DND-41 (cell line): ENCODE results near the gene C1orf21.

Experiments used
- ATAC-seq: fragments of 200-7000 bp; cut with Tn5 transposase; 3 replicates; pipeline ENCODE4 v1.9.1; 2021; ENCODE audit warnings: low read depth; ENCODE audit not compliant: insufficient read depth
- DNase-seq: peaks from one replicate; pipeline ENCODE4 v3.0.0-alpha.2; 2020
- H2AFZ ChIP-seq: 2 replicates; pipeline ENCODE4 v1.6.0; 2012; ENCODE audit warnings: low read depth, low read length
- H3K27ac ChIP-seq: 2 replicates; pipeline ENCODE4 v1.5.1; 2012; ENCODE audit warnings: low read length, inconsistent platforms
- H3K27me3 ChIP-seq: fragments of 200-600 bp; sonication (generic); 2 replicates; pipeline ENCODE4 v1.6.0; 2012; ENCODE audit warnings: low read length, mild to moderate bottlenecking, inconsistent platforms; ENCODE audit not compliant: insufficient read depth, poor library complexity
- H3K36me3 ChIP-seq: 2 replicates; pipeline ENCODE4 v1.5.1; 2012; ENCODE audit warnings: low read length, inconsistent platforms; ENCODE audit not compliant: insufficient read depth
- H3K4me1 ChIP-seq: 2 replicates; pipeline ENCODE4 v1.5.1; 2012; ENCODE audit warnings: mild to moderate bottlenecking, low read length; ENCODE audit not compliant: insufficient read depth
- H3K4me2 ChIP-seq: 2 replicates; pipeline ENCODE4 v1.6.0; 2012; ENCODE audit warnings: mild to moderate bottlenecking, moderate library complexity, low read length, inconsistent platforms; ENCODE audit not compliant: insufficient read depth
- H3K4me3 ChIP-seq, 2 experiments: fragments of 200-600 bp in 1 of 2; shearing (Covaris generic) in 1 of 2; 2 replicates each; pipeline ENCODE4 v1.5.1; 2012 to 2016; ENCODE audit warnings: inconsistent platforms in 2 of 2, low read length in 2 of 2, mild to moderate bottlenecking in 2 of 2, low read depth in 1 of 2, moderate library complexity in 1 of 2
- H3K79me2 ChIP-seq: 2 replicates; pipeline ENCODE4 v1.6.0; 2012; ENCODE audit warnings: low read length, inconsistent platforms; ENCODE audit not compliant: insufficient read depth
- H3K9ac ChIP-seq: 2 replicates; pipeline ENCODE4 v1.6.0; 2012; ENCODE audit warnings: low read depth, mild to moderate bottlenecking, inconsistent platforms, low read length, moderate library complexity
- H3K9me3 ChIP-seq: 2 replicates; pipeline ENCODE4 v1.5.1; 2012; ENCODE audit warnings: low read length, moderate library complexity, mild to moderate bottlenecking, inconsistent platforms; ENCODE audit not compliant: insufficient read depth, severe bottlenecking
- H4K20me1 ChIP-seq: 2 replicates; pipeline ENCODE4 v1.6.0; 2012; ENCODE audit warnings: low read length; ENCODE audit not compliant: insufficient read depth
- EZH2 ChIP-seq: IDR thresholded peaks from 3 replicates; pipeline ENCODE4 v1.6.1; 2012; ENCODE audit warnings: borderline replicate concordance, low read depth, mild to moderate bottlenecking, moderate library complexity, low read length, inconsistent platforms; ENCODE audit not compliant: severe bottlenecking
- TF ChIP-seq, protein P1 (sequence below): IDR thresholded peaks from 2 replicates; pipeline ENCODE4 v1.5.1; 2012; ENCODE audit warnings: borderline replicate concordance, low read length, moderate library complexity, mild to moderate bottlenecking; ENCODE audit not compliant: poor library complexity, severe bottlenecking; ENCODE audit errors: extremely low read depth

C1orf21 gene

GRCh38 chr1:184395937-184396480 lies 9.2 kb downstream of the C1orf21 start:
- Histone ChIP-seq H3K9ac (no peak overlapping the region), H3K4me1 (no peaks in the 10 kb centered on the region), H3K27ac (no peak overlapping the region), H3K4me2 (no peak overlapping the region), H3K4me3 (no peak overlapping the region), H3K9me3 (no peaks in the 10 kb centered on the region), H2AFZ (no peak overlapping the region), H3K36me3 (no peaks in the 10 kb centered on the region), H4K20me1 (peaks cover 13% of the 10 kb centered on the region; the same call in 1 of the 2 replicates), H3K79me2 (no peaks in the 10 kb centered on the region), H3K27me3 (peaks cover 2% of the 10 kb centered on the region)
- TF ChIP-seq, protein P1, sequence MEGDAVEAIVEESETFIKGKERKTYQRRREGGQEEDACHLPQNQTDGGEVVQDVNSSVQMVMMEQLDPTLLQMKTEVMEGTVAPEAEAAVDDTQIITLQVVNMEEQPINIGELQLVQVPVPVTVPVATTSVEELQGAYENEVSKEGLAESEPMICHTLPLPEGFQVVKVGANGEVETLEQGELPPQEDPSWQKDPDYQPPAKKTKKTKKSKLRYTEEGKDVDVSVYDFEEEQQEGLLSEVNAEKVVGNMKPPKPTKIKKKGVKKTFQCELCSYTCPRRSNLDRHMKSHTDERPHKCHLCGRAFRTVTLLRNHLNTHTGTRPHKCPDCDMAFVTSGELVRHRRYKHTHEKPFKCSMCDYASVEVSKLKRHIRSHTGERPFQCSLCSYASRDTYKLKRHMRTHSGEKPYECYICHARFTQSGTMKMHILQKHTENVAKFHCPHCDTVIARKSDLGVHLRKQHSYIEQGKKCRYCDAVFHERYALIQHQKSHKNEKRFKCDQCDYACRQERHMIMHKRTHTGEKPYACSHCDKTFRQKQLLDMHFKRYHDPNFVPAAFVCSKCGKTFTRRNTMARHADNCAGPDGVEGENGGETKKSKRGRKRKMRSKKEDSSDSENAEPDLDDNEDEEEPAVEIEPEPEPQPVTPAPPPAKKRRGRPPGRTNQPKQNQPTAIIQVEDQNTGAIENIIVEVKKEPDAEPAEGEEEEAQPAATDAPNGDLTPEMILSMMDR: no peak
- TF ChIP-seq EZH2: no peak
- ATAC-seq (no peak), DNase-seq (no peak)

GRCh38 chr1:184399192-184399847 lies 12.5 kb downstream of the C1orf21 start:
- TF ChIP-seq EZH2: no peak
- TF ChIP-seq, protein P1: no peak
- DNase-seq (no peak), ATAC-seq (no peak)
- Histone ChIP-seq H3K36me3 (no peaks in the 10 kb centered on the region), H3K27ac (no peak overlapping the region), H3K9ac (no peak overlapping the region), H3K4me1 (no peaks in the 10 kb centered on the region), H3K27me3 (no peaks in the 10 kb centered on the region), H2AFZ (no peak overlapping the region), H3K4me2 (no peak overlapping the region), H3K79me2 (no peaks in the 10 kb centered on the region), H4K20me1 (peaks cover 7% of the 10 kb centered on the region; the same call in 1 of the 2 replicates), H3K9me3 (no peaks in the 10 kb centered on the region), H3K4me3 (no peak overlapping the region)

- Histone ChIP-seq H3K9me3 (no peaks in the 10 kb centered on the region), H3K36me3 (no peaks in the 10 kb centered on the region), H2AFZ (no peak overlapping the region), H4K20me1 (no peaks in the 10 kb centered on the region; the same call in 1 of the 2 replicates), H3K4me3 (no peak overlapping the region), H3K9ac (no peak overlapping the region), H3K79me2 (no peaks in the 10 kb centered on the region), H3K27me3 (no peaks in the 10 kb centered on the region), H3K27ac (no peak overlapping the region), H3K4me2 (no peak overlapping the region), H3K4me1 (no peaks in the 10 kb centered on the region)
- TF ChIP-seq, protein P1: no peak
- TF ChIP-seq EZH2: no peak
- DNase-seq (no peak), ATAC-seq (no peak)
These were observed 17.3 kb downstream of the C1orf21 start for GRCh38 chr1:184403961-184404726.
